ENCODE data around the gene DMD. TPM values are rescaled to one million over a fixed set of nuclear protein-coding genes. Genes with fewer than 3 reads are reported as not detected.

Gene DMD
- total and polyA plus RNA-seq, 2 experiments from 2014 or later = 1.5 to 2.0 TPM

- Histone ChIP-seq H2AFZ (peak overlapping the region; percentile 22; the same call in 1 of the 2 replicates), H3K9me2 (ENCODE audit: insufficient read depth) (no peaks in the 10 kb centered on the region), H3K9ac (no peak overlapping the region), H3K4me2 (ENCODE audit: unreplicated experiment) (no peak overlapping the region), H3K4me3 (no peak overlapping the region), H3K79me2 (ENCODE audit: insufficient read depth) (no peaks in the 10 kb centered on the region), H3K27me3 (replicated peaks; ENCODE audit: insufficient read depth) (no peaks in the 10 kb centered on the region), H3K4me1 (ENCODE audit: insufficient read depth) (peaks cover 6% of the 10 kb centered on the region), H4K20me1 (ENCODE audit: insufficient read depth) (no peaks in the 10 kb centered on the region), H3K27ac (no peak overlapping the region), H3F3A (ENCODE audit: insufficient read depth) (no peaks in the 10 kb centered on the region), H3K36me3 (ENCODE audit: low read depth) (no peaks in the 10 kb centered on the region), H3K9me3 (ENCODE audit: low read depth) (no peaks in the 10 kb centered on the region)
- WGBS, 2 experiments (ENCODE audit: low coverage in 1 of 2, low lambda C conversion rate in 2 of 2, missing lambda C conversion rate in 2 of 2) = 6 to 7% methylated on average over 4 of the region's 4 CpGs
- TF ChIP-seq EZH2 (IDR thresholded peaks at IDR 0.05; ENCODE audit: insufficient read depth, poor library complexity, severe bottlenecking) = no peak
- TF ChIP-seq EZH2phosphoT487 (IDR thresholded peaks at IDR 0.05; ENCODE audit: insufficient read depth, low read depth) = no peak
- in situ Hi-C loops (cut with MboI) = no loop called here
- DNase-seq = no peak
These were observed 1746.9 kb downstream of the DMD start for GRCh38 chrX:31464306-31464915.

GRCh38 chrX:31461266-31461665 is 1750.1 kb downstream of the DMD start:
- in situ Hi-C loops (cut with MboI) = no loop called here
- DNase-seq = no peak
- Histone ChIP-seq H3K9me2 (ENCODE audit: insufficient read depth) (no peaks in the 10 kb centered on the region), H4K20me1 (ENCODE audit: insufficient read depth) (no peaks in the 10 kb centered on the region), H3K9me3 (ENCODE audit: low read depth) (no peaks in the 10 kb centered on the region), H3K27ac (no peak overlapping the region), H3K36me3 (ENCODE audit: low read depth) (no peaks in the 10 kb centered on the region), H3K4me2 (ENCODE audit: unreplicated experiment) (no peak overlapping the region), H3K4me1 (ENCODE audit: insufficient read depth) (peaks cover 13% of the 10 kb centered on the region), H3K79me2 (ENCODE audit: insufficient read depth) (no peaks in the 10 kb centered on the region), H2AFZ (no peak overlapping the region), H3K4me3 (no peak overlapping the region), H3K27me3 (replicated peaks; ENCODE audit: insufficient read depth) (no peaks in the 10 kb centered on the region), H3F3A (ENCODE audit: insufficient read depth) (no peaks in the 10 kb centered on the region), H3K9ac (no peak overlapping the region)
- TF ChIP-seq EZH2 (IDR thresholded peaks at IDR 0.05; ENCODE audit: insufficient read depth, poor library complexity, severe bottlenecking) (no peak), EZH2phosphoT487 (IDR thresholded peaks at IDR 0.05; ENCODE audit: insufficient read depth, low read depth) (no peak)

- no peaks in the 10 kb centered on the region for H3F3A ChIP-seq (ENCODE audit: insufficient read depth)
- peak overlapping the region; percentile 57 for H3K4me2 ChIP-seq (ENCODE audit: unreplicated experiment)
- no peak overlapping the region for H3K9ac ChIP-seq
- 5% methylated on average over 5 of the region's 5 CpGs for WGBS, 2 experiments (ENCODE audit: low coverage in 1 of 2, low lambda C conversion rate in 2 of 2, missing lambda C conversion rate in 2 of 2)
- TF ChIP-seq EZH2 (IDR thresholded peaks at IDR 0.05; ENCODE audit: insufficient read depth, poor library complexity, severe bottlenecking) (no peak), EZH2phosphoT487 (IDR thresholded peaks at IDR 0.05; ENCODE audit: insufficient read depth, low read depth) (no peak)
- H4K20me1 ChIP-seq (ENCODE audit: insufficient read depth) = no peaks in the 10 kb centered on the region
- H2AFZ ChIP-seq = peak overlapping the region; percentile 45; the same call in 1 of the 2 replicates
- H3K27me3 ChIP-seq (replicated peaks; ENCODE audit: insufficient read depth) = no peaks in the 10 kb centered on the region
- H3K4me3 ChIP-seq = peak overlapping the region; percentile 42
- H3K36me3 ChIP-seq (ENCODE audit: low read depth) = no peaks in the 10 kb centered on the region
- peaks cover 13% of the 10 kb centered on the region for H3K4me1 ChIP-seq (ENCODE audit: insufficient read depth)
- in situ Hi-C loops (cut with MboI) = no loop called here
- H3K9me2 ChIP-seq (ENCODE audit: insufficient read depth) = no peaks in the 10 kb centered on the region
- H3K9me3 ChIP-seq (ENCODE audit: low read depth) = no peaks in the 10 kb centered on the region
- peak overlapping the region; percentile 37 for H3K27ac ChIP-seq
- H3K79me2 ChIP-seq (ENCODE audit: insufficient read depth) = no peaks in the 10 kb centered on the region
- peak; percentile 60 for DNase-seq
These were observed 1752.0 kb downstream of the DMD start for GRCh38 chrX:31459361-31459760.

- in situ Hi-C loops (cut with MboI) = no loop called here
- Histone ChIP-seq H3K4me2 (ENCODE audit: unreplicated experiment) (no peak overlapping the region), H3K4me3 (no peak overlapping the region), H3K27ac (no peak overlapping the region), H3K4me1 (ENCODE audit: insufficient read depth) (no peaks in the 10 kb centered on the region), H3K36me3 (ENCODE audit: low read depth) (no peaks in the 10 kb centered on the region), H2AFZ (no peak overlapping the region), H3K9ac (no peak overlapping the region), H3K79me2 (ENCODE audit: insufficient read depth) (no peaks in the 10 kb centered on the region), H3K27me3 (replicated peaks; ENCODE audit: insufficient read depth) (no peaks in the 10 kb centered on the region), H3K9me2 (ENCODE audit: insufficient read depth) (no peaks in the 10 kb centered on the region), H4K20me1 (ENCODE audit: insufficient read depth) (no peaks in the 10 kb centered on the region), H3F3A (ENCODE audit: insufficient read depth) (no peaks in the 10 kb centered on the region), H3K9me3 (ENCODE audit: low read depth) (no peaks in the 10 kb centered on the region)
- WGBS, 2 experiments (ENCODE audit: low coverage in 1 of 2, low lambda C conversion rate in 2 of 2, missing lambda C conversion rate in 2 of 2) = 32 to 43% methylated on average over 4 of the region's 4 CpGs
- peak; percentile 48 for DNase-seq
- TF ChIP-seq EZH2phosphoT487 (IDR thresholded peaks at IDR 0.05; ENCODE audit: insufficient read depth, low read depth) (no peak), EZH2 (IDR thresholded peaks at IDR 0.05; ENCODE audit: insufficient read depth, poor library complexity, severe bottlenecking) (no peak)
These were observed 1761.4 kb downstream of the DMD start for GRCh38 chrX:31449965-31450364.

GRCh38 chrX:31449081-31449480 is 1762.3 kb downstream of the DMD start:
- H3K4me1 ChIP-seq (ENCODE audit: insufficient read depth) = no peaks in the 10 kb centered on the region
- H3K27ac ChIP-seq = no peak overlapping the region
- in situ Hi-C loops (cut with MboI) = no loop called here
- DNase-seq = no peak
- H3K36me3 ChIP-seq (ENCODE audit: low read depth) = no peaks in the 10 kb centered on the region
- no peaks in the 10 kb centered on the region for H3K27me3 ChIP-seq (replicated peaks; ENCODE audit: insufficient read depth)
- no peaks in the 10 kb centered on the region for H4K20me1 ChIP-seq (ENCODE audit: insufficient read depth)
- H3K4me3 ChIP-seq = no peak overlapping the region
- no peak for TF ChIP-seq EZH2 (IDR thresholded peaks at IDR 0.05; ENCODE audit: insufficient read depth, poor library complexity, severe bottlenecking)
- no peak for TF ChIP-seq EZH2phosphoT487 (IDR thresholded peaks at IDR 0.05; ENCODE audit: insufficient read depth, low read depth)
- H3K9me3 ChIP-seq (ENCODE audit: low read depth) = no peaks in the 10 kb centered on the region
- no peaks in the 10 kb centered on the region for H3K79me2 ChIP-seq (ENCODE audit: insufficient read depth)
- H3K9me2 ChIP-seq (ENCODE audit: insufficient read depth) = no peaks in the 10 kb centered on the region
- no peak overlapping the region for H3K4me2 ChIP-seq (ENCODE audit: unreplicated experiment)
- 63 to 67% methylated on average over 3 of the region's 3 CpGs for WGBS, 2 experiments (ENCODE audit: low coverage in 1 of 2, low lambda C conversion rate in 2 of 2, missing lambda C conversion rate in 2 of 2)
- H3F3A ChIP-seq (ENCODE audit: insufficient read depth) = no peaks in the 10 kb centered on the region
- no peak overlapping the region for H2AFZ ChIP-seq
- no peak overlapping the region for H3K9ac ChIP-seq

Measured in GM23248 (cell line).